K562 (cell line): ENCODE results near the gene AGPAT1. TPM values are rescaled to one million over a fixed set of nuclear protein-coding genes. Genes with fewer than 3 reads are reported as not detected.

Experiments
- ATF1 ChIP-seq, 2 experiments: fragments of 450-650 bp in 1 of 2; IDR thresholded peaks; 2 replicates each; pipeline ENCODE4 v1.6.1; 2016; ENCODE audit warnings: missing compliant biosample characterization in 1 of 2, missing genetic modification characterization in 1 of 2
- JUND ChIP-seq, 2 experiments: IDR thresholded peaks; 2 replicates in 1 of 2; 3 replicates in 1 of 2; pipeline ENCODE4 v1.6.1; 2011; ENCODE audit warnings: borderline replicate concordance in 2 of 2, low read depth in 2 of 2, low read length in 2 of 2, improper control_type of control experiment in 1 of 2, missing biosample characterization in 1 of 2, missing genetic modification characterization in 1 of 2, missing genetic modification reagents in 1 of 2
- MAFK ChIP-seq: IDR thresholded peaks from 2 replicates; pipeline ENCODE4 v1.6.1; 2011; ENCODE audit warnings: low read length, improper control_type of control experiment
- RCOR1 ChIP-seq, 2 experiments: IDR thresholded peaks; 2 replicates each; pipeline ENCODE4 v1.6.1; 2012; ENCODE audit warnings: low read depth in 2 of 2, low read length in 2 of 2, borderline replicate concordance in 1 of 2, improper control_type of control experiment in 1 of 2
- SAFB ChIP-seq: fragments of 200-400 bp; formaldehyde crosslinking; IDR thresholded peaks from 2 replicates; pipeline ENCODE4 v1.6.1; 2017; ENCODE audit warnings: low read depth, low read length, borderline replicate concordance
- SMAD1 ChIP-seq: fragments of 150-350 bp; IDR thresholded peaks from 2 replicates; pipeline ENCODE4 v1.6.1; 2014; ENCODE audit warnings: low read length, low read depth; ENCODE audit not compliant: partially characterized antibody
- SNRNP70 ChIP-seq: fragments of 200-400 bp; formaldehyde crosslinking; optimal IDR thresholded peaks from 2 replicates; pipeline ENCODE3; 2017; ENCODE audit warnings: low read depth, low read length
- SRSF7 ChIP-seq: fragments of 200-400 bp; formaldehyde crosslinking; optimal IDR thresholded peaks from 2 replicates; pipeline ENCODE3; 2017; ENCODE audit warnings: mild to moderate bottlenecking, low read depth, low read length
- TCF7 ChIP-seq: sonication (generic); IDR thresholded peaks from 2 replicates; pipeline ENCODE4 v1.6.1; 2016; ENCODE audit warnings: antibody characterized with exemption, borderline replicate concordance
- ZNF217 ChIP-seq: sonication (generic); formaldehyde crosslinking; IDR thresholded peaks from 2 replicates; pipeline ENCODE4 v1.8.0; 2022; ENCODE audit warnings: mild to moderate bottlenecking, missing genetic modification reagents
- ZNF57 ChIP-seq: fragments of 450-650 bp; formaldehyde crosslinking; IDR thresholded peaks from 2 replicates; pipeline ENCODE4 v1.4.0; 2020; ENCODE audit warnings: mild to moderate bottlenecking, moderate library complexity
- polyA plus RNA-seq, 8 experiments: library from polyadenylated mRNA; depleted of rRNA in 4 of 8; stranded (reverse) in 5 of 8; unstranded in 3 of 8; fragments of >200 nt; fragmentation: Nextera tagmentation in 2 of 8; fragmentation: Illumina TruSeq in 1 of 8; extraction: Ambion mirVana in 2 of 8; extraction: Trizol in 1 of 8; gene quantifications; 2 replicates each; pipeline versions ENCODE4 v1.2.1 to v1.2.3, GENCODE V29; 2011 to 2014; ENCODE audit warnings: inconsistent platforms in 1 of 8, missing spikeins in 1 of 8
- total RNA-seq, 7 experiments: library from RNA; depleted of rRNA in 6 of 7; stranded (reverse); fragments of >200 nt in 6 of 7; fragmentation: Illumina TruSeq in 2 of 7; extraction: Trizol in 2 of 7; gene quantifications; 2 replicates each; pipeline versions ENCODE4 v1.2.1 to v1.2.3, GENCODE V29; 2011 to 2021; ENCODE audit warnings: low replicate concordance in 1 of 7
- TF ChIP-seq, protein P1 (sequence below): sonication (generic); formaldehyde crosslinking; IDR thresholded peaks from 2 replicates; pipeline ENCODE4 v1.8.1; 2023; ENCODE audit warnings: missing genetic modification reagents, mild to moderate bottlenecking, borderline replicate concordance
- TF ChIP-seq, protein P2 (sequence below): sonication (generic); formaldehyde crosslinking; IDR thresholded peaks from 2 replicates; pipeline ENCODE4 v1.8.0; 2023; ENCODE audit warnings: missing genetic modification reagents, mild to moderate bottlenecking, borderline replicate concordance
- TF ChIP-seq, protein P3 (sequence below): fragments of 250-450 bp; sonication (Bioruptor Pico); IDR thresholded peaks from 2 replicates; pipeline ENCODE4 v1.4.0; 2020; ENCODE audit warnings: borderline replicate concordance

AGPAT1 gene
- total and polyA plus RNA-seq, 9 of the 15 experiments (the other 6 are each of a cell fraction or from before 2014, with no cell fraction given), result 37.9 to 176 (median 69.4) TPM

DNA sequence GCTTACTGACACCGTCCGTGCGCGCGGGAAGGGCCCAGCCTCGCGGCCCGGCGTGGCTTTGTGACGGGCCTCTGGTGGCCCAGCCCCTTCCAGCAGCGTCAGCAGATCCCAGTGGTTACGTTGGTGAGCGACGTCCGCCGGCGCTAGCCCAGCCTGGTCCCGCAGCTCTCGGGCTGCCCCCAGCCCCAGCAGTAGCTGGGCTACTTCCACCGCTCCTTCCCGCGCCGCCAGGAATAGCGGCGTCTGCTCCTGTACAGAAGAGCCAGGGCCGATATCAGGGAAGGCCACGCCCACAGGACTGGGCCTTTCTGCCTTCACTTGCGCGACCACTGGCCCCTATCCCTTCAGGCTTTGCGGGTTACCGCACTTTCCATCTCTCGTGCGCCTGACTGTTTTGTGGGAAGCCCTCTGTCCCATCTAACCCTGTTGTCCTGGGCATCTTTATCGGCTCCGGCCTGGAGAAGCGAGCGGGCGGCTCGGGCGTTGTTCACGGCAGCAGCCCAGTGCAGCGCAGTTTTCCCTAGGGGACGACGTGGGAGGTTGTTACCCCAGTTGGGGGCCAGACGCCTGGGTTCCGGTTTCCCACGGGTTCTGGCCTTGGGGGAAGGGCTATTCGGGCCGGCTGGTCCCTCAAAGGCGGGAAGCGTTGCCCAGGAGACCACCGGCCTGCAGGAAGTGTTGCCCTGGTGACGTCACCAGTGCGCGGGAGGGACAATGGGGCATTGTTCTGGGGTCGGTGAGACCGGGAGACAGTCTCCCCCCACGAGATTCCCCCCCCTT lies 20.2 kb upstream of the AGPAT1 start (continued):
- TF ChIP-seq, protein P1, sequence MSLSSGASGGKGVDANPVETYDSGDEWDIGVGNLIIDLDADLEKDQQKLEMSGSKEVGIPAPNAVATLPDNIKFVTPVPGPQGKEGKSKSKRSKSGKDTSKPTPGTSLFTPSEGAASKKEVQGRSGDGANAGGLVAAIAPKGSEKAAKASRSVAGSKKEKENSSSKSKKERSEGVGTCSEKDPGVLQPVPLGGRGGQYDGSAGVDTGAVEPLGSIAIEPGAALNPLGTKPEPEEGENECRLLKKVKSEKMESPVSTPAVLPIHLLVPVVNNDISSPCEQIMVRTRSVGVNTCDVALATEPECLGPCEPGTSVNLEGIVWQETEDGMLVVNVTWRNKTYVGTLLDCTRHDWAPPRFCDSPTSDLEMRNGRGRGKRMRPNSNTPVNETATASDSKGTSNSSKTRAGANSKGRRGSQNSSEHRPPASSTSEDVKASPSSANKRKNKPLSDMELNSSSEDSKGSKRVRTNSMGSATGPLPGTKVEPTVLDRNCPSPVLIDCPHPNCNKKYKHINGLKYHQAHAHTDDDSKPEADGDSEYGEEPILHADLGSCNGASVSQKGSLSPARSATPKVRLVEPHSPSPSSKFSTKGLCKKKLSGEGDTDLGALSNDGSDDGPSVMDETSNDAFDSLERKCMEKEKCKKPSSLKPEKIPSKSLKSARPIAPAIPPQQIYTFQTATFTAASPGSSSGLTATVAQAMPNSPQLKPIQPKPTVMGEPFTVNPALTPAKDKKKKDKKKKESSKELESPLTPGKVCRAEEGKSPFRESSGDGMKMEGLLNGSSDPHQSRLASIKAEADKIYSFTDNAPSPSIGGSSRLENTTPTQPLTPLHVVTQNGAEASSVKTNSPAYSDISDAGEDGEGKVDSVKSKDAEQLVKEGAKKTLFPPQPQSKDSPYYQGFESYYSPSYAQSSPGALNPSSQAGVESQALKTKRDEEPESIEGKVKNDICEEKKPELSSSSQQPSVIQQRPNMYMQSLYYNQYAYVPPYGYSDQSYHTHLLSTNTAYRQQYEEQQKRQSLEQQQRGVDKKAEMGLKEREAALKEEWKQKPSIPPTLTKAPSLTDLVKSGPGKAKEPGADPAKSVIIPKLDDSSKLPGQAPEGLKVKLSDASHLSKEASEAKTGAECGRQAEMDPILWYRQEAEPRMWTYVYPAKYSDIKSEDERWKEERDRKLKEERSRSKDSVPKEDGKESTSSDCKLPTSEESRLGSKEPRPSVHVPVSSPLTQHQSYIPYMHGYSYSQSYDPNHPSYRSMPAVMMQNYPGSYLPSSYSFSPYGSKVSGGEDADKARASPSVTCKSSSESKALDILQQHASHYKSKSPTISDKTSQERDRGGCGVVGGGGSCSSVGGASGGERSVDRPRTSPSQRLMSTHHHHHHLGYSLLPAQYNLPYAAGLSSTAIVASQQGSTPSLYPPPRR (CRISPR knock-in tag), result peak; percentile 93
- TF ChIP-seq RCOR1 (IDR thresholded peaks at IDR 0.05; ENCODE audit: borderline replicate concordance in 1 of 2, low read depth in 2 of 2, low read length in 2 of 2), result peak in 1 of 2 experiments; percentile 1; a peak in 2 of 4 replicates
- TF ChIP-seq, protein P2, sequence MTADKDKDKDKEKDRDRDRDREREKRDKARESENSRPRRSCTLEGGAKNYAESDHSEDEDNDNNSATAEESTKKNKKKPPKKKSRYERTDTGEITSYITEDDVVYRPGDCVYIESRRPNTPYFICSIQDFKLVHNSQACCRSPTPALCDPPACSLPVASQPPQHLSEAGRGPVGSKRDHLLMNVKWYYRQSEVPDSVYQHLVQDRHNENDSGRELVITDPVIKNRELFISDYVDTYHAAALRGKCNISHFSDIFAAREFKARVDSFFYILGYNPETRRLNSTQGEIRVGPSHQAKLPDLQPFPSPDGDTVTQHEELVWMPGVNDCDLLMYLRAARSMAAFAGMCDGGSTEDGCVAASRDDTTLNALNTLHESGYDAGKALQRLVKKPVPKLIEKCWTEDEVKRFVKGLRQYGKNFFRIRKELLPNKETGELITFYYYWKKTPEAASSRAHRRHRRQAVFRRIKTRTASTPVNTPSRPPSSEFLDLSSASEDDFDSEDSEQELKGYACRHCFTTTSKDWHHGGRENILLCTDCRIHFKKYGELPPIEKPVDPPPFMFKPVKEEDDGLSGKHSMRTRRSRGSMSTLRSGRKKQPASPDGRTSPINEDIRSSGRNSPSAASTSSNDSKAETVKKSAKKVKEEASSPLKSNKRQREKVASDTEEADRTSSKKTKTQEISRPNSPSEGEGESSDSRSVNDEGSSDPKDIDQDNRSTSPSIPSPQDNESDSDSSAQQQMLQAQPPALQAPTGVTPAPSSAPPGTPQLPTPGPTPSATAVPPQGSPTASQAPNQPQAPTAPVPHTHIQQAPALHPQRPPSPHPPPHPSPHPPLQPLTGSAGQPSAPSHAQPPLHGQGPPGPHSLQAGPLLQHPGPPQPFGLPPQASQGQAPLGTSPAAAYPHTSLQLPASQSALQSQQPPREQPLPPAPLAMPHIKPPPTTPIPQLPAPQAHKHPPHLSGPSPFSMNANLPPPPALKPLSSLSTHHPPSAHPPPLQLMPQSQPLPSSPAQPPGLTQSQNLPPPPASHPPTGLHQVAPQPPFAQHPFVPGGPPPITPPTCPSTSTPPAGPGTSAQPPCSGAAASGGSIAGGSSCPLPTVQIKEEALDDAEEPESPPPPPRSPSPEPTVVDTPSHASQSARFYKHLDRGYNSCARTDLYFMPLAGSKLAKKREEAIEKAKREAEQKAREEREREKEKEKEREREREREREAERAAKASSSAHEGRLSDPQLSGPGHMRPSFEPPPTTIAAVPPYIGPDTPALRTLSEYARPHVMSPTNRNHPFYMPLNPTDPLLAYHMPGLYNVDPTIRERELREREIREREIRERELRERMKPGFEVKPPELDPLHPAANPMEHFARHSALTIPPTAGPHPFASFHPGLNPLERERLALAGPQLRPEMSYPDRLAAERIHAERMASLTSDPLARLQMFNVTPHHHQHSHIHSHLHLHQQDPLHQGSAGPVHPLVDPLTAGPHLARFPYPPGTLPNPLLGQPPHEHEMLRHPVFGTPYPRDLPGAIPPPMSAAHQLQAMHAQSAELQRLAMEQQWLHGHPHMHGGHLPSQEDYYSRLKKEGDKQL (CRISPR knock-in tag), result no peak
- peak; percentile 93 for TF ChIP-seq ATF1 (CRISPR knock-in tag; IDR thresholded peaks at IDR 0.05)
- TF ChIP-seq ATF1 (tag; IDR thresholded peaks at IDR 0.05), result peak; percentile 99
- no peak; the same call in 1 of the 2 replicates for TF ChIP-seq TCF7
- TF ChIP-seq SMAD1, result peak; percentile 69
- peak; percentile 95 for TF ChIP-seq JUND (IDR thresholded peaks at IDR 0.05; ENCODE audit: borderline replicate concordance, low read depth, low read length)
- peak; percentile 89 for TF ChIP-seq JUND (tag; IDR thresholded peaks at IDR 0.05; ENCODE audit: borderline replicate concordance, low read depth, low read length)
- peak; percentile 87 for TF ChIP-seq MAFK
- TF ChIP-seq ZNF217, result no peak
- no peak for TF ChIP-seq SNRNP70
- peak; percentile 75; the same call in 1 of the 2 replicates for TF ChIP-seq ZNF57
- no peak for TF ChIP-seq SAFB
- TF ChIP-seq SRSF7, result no peak
- TF ChIP-seq, protein P3, sequence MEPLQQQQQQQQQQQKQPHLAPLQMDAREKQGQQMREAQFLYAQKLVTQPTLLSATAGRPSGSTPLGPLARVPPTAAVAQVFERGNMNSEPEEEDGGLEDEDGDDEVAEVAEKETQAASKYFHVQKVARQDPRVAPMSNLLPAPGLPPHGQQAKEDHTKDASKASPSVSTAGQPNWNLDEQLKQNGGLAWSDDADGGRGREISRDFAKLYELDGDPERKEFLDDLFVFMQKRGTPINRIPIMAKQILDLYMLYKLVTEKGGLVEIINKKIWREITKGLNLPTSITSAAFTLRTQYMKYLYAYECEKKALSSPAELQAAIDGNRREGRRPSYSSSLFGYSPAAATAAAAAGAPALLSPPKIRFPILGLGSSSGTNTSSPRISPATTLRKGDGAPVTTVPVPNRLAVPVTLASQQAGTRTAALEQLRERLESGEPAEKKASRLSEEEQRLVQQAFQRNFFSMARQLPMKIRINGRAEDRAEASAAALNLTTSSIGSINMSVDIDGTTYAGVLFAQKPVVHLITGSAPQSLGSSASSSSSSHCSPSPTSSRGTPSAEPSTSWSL (CRISPR knock-in tag), result no peak
